Stimulated activated CD4-positive, alpha-beta T cell treated with anti-CD3 and anti-CD28 coated beads, Interleukin-4, amount 100 ng/mL, for 24 hours (primary cell): Measurements from ENCODE around the gene AGAP3.

Experiments
- DNase-seq: peaks from one replicate; pipeline ENCODE4 v3.0.0-alpha.2; 2020

AGAP3 gene

GRCh38 chr7:151074817-151075661 is 11.2 kb upstream of the AGAP3 start:
- DNase-seq = no peak

- DNase-seq = no peak
Observed at GRCh38 chr7:151075662-151075971, 10.7 kb upstream of the AGAP3 start.

- no peak for DNase-seq
Observed at GRCh38 chr7:151075978-151076426, 10.3 kb upstream of the AGAP3 start.

GRCh38 chr7:151076863-151077704 is 9.2 kb upstream of the AGAP3 start:
- no peak for DNase-seq

- DNase-seq = no peak
Observed at GRCh38 chr7:151077705-151078232, 8.5 kb upstream of the AGAP3 start.

GRCh38 chr7:151078233-151079040 is 7.8 kb upstream of the AGAP3 start:
- DNase-seq = no peak

- no peak for DNase-seq
Observed at GRCh38 chr7:151079199-151079910, 6.9 kb upstream of the AGAP3 start.

- no peak for DNase-seq
Observed at GRCh38 chr7:151080067-151080521, 6.2 kb upstream of the AGAP3 start.

- peak; percentile 91 for DNase-seq
Observed at GRCh38 chr7:151080522-151081169, 5.6 kb upstream of the AGAP3 start, which contains the start of gene FASTK. Gene FASTK, minus strand, starts transcription at chr7:151080809. Its CDS starts 43 bp downstream, at chr7:151080766.

GRCh38 chr7:151081170-151082101 is 4.8 kb upstream of the AGAP3 start:
- DNase-seq = no peak

GRCh38 chr7:151082141-151083070 is 3.9 kb upstream of the AGAP3 start:
- DNase-seq = no peak

GRCh38 chr7:151083071-151083823 is 3.0 kb upstream of the AGAP3 start, which contains the start of gene TMUB1:
Gene TMUB1, minus strand, starts transcription at chr7:151083493. Its CDS starts 930 bp downstream, at chr7:151082563.
- DNase-seq = peak; percentile 84

- DNase-seq = no peak
Observed at GRCh38 chr7:151083824-151084160, 2.5 kb upstream of the AGAP3 start.

- no peak for DNase-seq
Observed at GRCh38 chr7:151085329-151085690, 965 bp upstream of the AGAP3 start.

GRCh38 chr7:151086802-151087244 is 548 bp downstream of the AGAP3 start:
- DNase-seq = peak; percentile 32

GRCh38 chr7:151087245-151088018 is 1.2 kb downstream of the AGAP3 start:
- peak; percentile 28 for DNase-seq
